ENCODE data around the gene FILIP1L. TPM values are rescaled to one million over a fixed set of nuclear protein-coding genes. Genes with fewer than 3 reads are reported as not detected.

FILIP1L gene
- total RNA-seq, 1 donor from 2014 or later: 47.0 TPM

- H3K4me3 Mint-ChIP-seq (ENCODE audit: unreplicated experiment): no peak overlapping the region
- DNase-seq (ENCODE audit: extremely low spot score, unreplicated experiment): no peak
- H3K4me1 Mint-ChIP-seq (ENCODE audit: unreplicated experiment): peaks cover 44% of the 10 kb centered on the region
- H3K36me3 Mint-ChIP-seq (ENCODE audit: unreplicated experiment): no peaks in the 10 kb centered on the region
- H3K27me3 Mint-ChIP-seq (ENCODE audit: unreplicated experiment): no peaks in the 10 kb centered on the region
- H3K27ac Mint-ChIP-seq (ENCODE audit: unreplicated experiment): no peak overlapping the region
- no peaks in the 10 kb centered on the region for H3K9me3 Mint-ChIP-seq (ENCODE audit: unreplicated experiment)
- TF ChIP-seq CTCF (IDR thresholded peaks at IDR 0.05): no peak
Observed at GRCh38 chr3:100029689-100030088, 84.6 kb downstream of the FILIP1L start.

- Mint-ChIP-seq H3K36me3 (ENCODE audit: unreplicated experiment) (no peaks in the 10 kb centered on the region), H3K27ac (ENCODE audit: unreplicated experiment) (no peak overlapping the region), H3K4me1 (ENCODE audit: unreplicated experiment) (peaks cover 42% of the 10 kb centered on the region), H3K9me3 (ENCODE audit: unreplicated experiment) (no peaks in the 10 kb centered on the region), H3K4me3 (ENCODE audit: unreplicated experiment) (no peak overlapping the region), H3K27me3 (ENCODE audit: unreplicated experiment) (no peaks in the 10 kb centered on the region)
- DNase-seq (ENCODE audit: extremely low spot score, unreplicated experiment): no peak
- TF ChIP-seq CTCF (IDR thresholded peaks at IDR 0.05): no peak
Observed at GRCh38 chr3:100029052-100029451, 85.2 kb downstream of the FILIP1L start.

- H3K36me3 Mint-ChIP-seq (ENCODE audit: unreplicated experiment): no peaks in the 10 kb centered on the region
- no peaks in the 10 kb centered on the region for H3K9me3 Mint-ChIP-seq (ENCODE audit: unreplicated experiment)
- no peak for TF ChIP-seq CTCF (IDR thresholded peaks at IDR 0.05)
- no peak for DNase-seq (ENCODE audit: extremely low spot score, unreplicated experiment)
- H3K27me3 Mint-ChIP-seq (ENCODE audit: unreplicated experiment): no peaks in the 10 kb centered on the region
- no peak overlapping the region for H3K27ac Mint-ChIP-seq (ENCODE audit: unreplicated experiment)
- H3K4me3 Mint-ChIP-seq (ENCODE audit: unreplicated experiment): no peak overlapping the region
- peaks cover 42% of the 10 kb centered on the region for H3K4me1 Mint-ChIP-seq (ENCODE audit: unreplicated experiment)
Observed at GRCh38 chr3:100027321-100027720, 87.0 kb downstream of the FILIP1L start.

- DNase-seq (ENCODE audit: extremely low spot score, unreplicated experiment): no peak
- H3K4me1 Mint-ChIP-seq (ENCODE audit: unreplicated experiment): peaks cover 44% of the 10 kb centered on the region
- no peaks in the 10 kb centered on the region for H3K27me3 Mint-ChIP-seq (ENCODE audit: unreplicated experiment)
- no peaks in the 10 kb centered on the region for H3K9me3 Mint-ChIP-seq (ENCODE audit: unreplicated experiment)
- H3K27ac Mint-ChIP-seq (ENCODE audit: unreplicated experiment): peak overlapping the region; percentile 48
- TF ChIP-seq CTCF (IDR thresholded peaks at IDR 0.05): no peak
- H3K4me3 Mint-ChIP-seq (ENCODE audit: unreplicated experiment): no peak overlapping the region
- H3K36me3 Mint-ChIP-seq (ENCODE audit: unreplicated experiment): no peaks in the 10 kb centered on the region
Observed at GRCh38 chr3:100024520-100025303, 89.6 kb downstream of the FILIP1L start.

GRCh38 chr3:100023595-100023994, 90.7 kb downstream of the FILIP1L start:
- no peak overlapping the region for H3K4me3 Mint-ChIP-seq (ENCODE audit: unreplicated experiment)
- no peak for TF ChIP-seq CTCF (IDR thresholded peaks at IDR 0.05)
- H3K27ac Mint-ChIP-seq (ENCODE audit: unreplicated experiment): peak overlapping the region; percentile 74
- H3K27me3 Mint-ChIP-seq (ENCODE audit: unreplicated experiment): no peaks in the 10 kb centered on the region
- DNase-seq (ENCODE audit: extremely low spot score, unreplicated experiment): no peak
- no peaks in the 10 kb centered on the region for H3K36me3 Mint-ChIP-seq (ENCODE audit: unreplicated experiment)
- H3K4me1 Mint-ChIP-seq (ENCODE audit: unreplicated experiment): peaks cover 52% of the 10 kb centered on the region
- no peaks in the 10 kb centered on the region for H3K9me3 Mint-ChIP-seq (ENCODE audit: unreplicated experiment)
